ENCODE data around the gene KIF16B.

The KIF16B gene

DNA sequence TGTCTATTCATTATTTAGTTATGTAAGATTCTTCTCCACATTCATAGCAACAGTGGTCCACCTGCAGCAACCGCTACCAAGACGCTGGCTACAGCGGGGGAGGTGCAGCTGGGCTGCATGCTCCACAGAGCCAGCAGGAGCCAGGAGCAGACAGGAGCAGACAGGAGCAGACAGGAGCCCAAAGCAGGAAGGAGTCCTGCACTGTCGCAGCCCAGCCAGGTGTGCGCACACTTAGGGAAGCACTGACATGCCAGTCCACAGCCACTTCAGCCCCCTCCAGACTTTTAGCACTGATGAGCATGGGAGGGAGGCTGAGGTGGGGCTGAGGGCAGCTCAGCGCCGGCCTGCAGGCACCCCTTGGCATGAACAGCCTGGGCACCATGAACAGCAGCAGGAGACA is 19.6 kb downstream of the KIF16B start:
- TF ChIP-seq POLR2AphosphoS5 (IDR thresholded peaks at IDR 0.05; ENCODE audit: low read depth, low read length) (no peak), TAF1 (IDR thresholded peaks at IDR 0.05; ENCODE audit: borderline replicate concordance, insufficient read depth, low read length) (no peak), REST (IDR thresholded peaks at IDR 0.05; ENCODE audit: insufficient read depth in 1 of 2, low read depth in 2 of 2, low read length in 2 of 2) (no peak), FOXP2 (optimal IDR thresholded peaks at IDR 0.05; ENCODE audit: borderline replicate concordance, extremely low read depth, extremely low read length, insufficient read depth) (no peak), SIN3A (IDR thresholded peaks at IDR 0.05; ENCODE audit: borderline replicate concordance, insufficient read depth, low read length) (no peak)

DNA sequence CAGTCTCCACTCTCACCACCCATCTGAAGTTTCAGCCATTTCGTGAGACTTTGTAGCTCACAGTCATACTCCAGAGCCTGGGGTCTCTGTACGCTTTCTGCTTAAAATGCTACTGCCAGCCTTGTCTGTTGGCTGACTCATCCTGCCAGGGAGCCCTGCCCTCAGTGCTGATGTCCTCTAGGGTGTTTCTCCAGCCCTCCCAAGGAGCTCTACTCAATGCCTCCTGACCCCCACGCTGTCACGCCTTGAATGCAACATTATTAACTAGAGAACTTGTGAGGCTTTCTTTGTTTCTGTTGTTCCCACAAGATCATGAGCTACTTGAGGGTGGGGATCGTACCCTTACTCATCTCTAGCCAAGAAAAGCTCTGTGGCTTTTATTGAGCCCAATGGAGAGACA is 20.1 kb downstream of the KIF16B start:
- TF ChIP-seq POLR2AphosphoS5 (IDR thresholded peaks at IDR 0.05; ENCODE audit: low read depth, low read length) (no peak), FOXP2 (optimal IDR thresholded peaks at IDR 0.05; ENCODE audit: borderline replicate concordance, extremely low read depth, extremely low read length, insufficient read depth) (no peak), TAF1 (IDR thresholded peaks at IDR 0.05; ENCODE audit: borderline replicate concordance, insufficient read depth, low read length) (no peak), REST (IDR thresholded peaks at IDR 0.05; ENCODE audit: insufficient read depth in 1 of 2, low read depth in 2 of 2, low read length in 2 of 2) (no peak), SIN3A (IDR thresholded peaks at IDR 0.05; ENCODE audit: borderline replicate concordance, insufficient read depth, low read length) (no peak)

DNA sequence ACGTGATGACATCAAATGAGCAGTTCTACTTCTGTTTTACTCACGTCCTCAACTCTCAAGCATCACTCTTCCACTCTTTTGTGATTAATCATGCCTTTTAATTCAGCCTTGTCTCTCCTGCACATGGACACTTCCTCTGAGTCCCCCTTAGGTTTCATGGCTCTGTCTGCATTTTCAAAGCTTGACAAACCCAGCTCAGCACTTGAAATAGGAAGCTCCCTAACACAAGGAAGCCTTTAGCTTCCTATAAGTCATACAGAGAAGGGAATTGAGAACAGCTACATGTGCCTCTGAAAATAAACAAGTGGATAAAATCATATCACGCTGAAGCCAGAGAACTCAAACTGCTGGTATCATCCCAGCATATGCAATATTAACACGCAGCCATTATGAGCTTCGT is 21.2 kb downstream of the KIF16B start:
- TF ChIP-seq REST (IDR thresholded peaks at IDR 0.05; ENCODE audit: insufficient read depth in 1 of 2, low read depth in 2 of 2, low read length in 2 of 2), result no peak
- no peak for TF ChIP-seq FOXP2 (optimal IDR thresholded peaks at IDR 0.05; ENCODE audit: borderline replicate concordance, extremely low read depth, extremely low read length, insufficient read depth)
- no peak for TF ChIP-seq SIN3A (IDR thresholded peaks at IDR 0.05; ENCODE audit: borderline replicate concordance, insufficient read depth, low read length)
- TF ChIP-seq POLR2AphosphoS5 (IDR thresholded peaks at IDR 0.05; ENCODE audit: low read depth, low read length), result no peak
- no peak for TF ChIP-seq TAF1 (IDR thresholded peaks at IDR 0.05; ENCODE audit: borderline replicate concordance, insufficient read depth, low read length)

GRCh38 chr20:16551607-16552006 is 21.6 kb downstream of the KIF16B start:
- TF ChIP-seq REST (IDR thresholded peaks at IDR 0.05; ENCODE audit: insufficient read depth in 1 of 2, low read depth in 2 of 2, low read length in 2 of 2), result no peak

DNA sequence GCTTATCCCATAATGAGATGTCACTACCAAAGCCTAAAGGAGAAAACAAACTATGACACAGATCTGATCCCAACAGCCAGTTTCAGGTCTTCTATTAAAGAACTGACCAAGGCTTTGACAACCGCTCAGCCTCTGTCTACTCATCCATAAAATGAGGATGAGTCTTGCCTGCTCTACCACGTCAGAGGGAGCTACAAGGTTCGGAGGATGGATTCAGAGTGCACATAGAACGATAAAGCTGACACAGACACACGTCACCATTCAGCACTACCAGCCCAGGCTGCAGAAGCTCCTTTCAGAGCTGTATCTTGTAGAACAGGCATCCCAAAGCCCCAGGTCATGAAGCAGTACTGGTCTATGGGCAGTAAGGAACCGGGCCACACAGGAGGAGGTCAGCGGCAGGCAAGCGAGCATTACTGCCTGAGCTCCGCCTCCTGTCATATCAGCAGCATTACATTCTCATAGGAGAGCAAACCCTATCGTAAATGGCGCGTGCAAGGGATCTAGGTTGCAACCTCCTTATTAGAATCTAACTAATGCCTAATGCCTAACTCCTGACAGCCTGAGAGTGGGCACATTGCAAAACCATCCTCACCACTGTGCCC is 25.1 kb downstream of the KIF16B start:
- TF ChIP-seq REST (IDR thresholded peaks at IDR 0.05; ENCODE audit: insufficient read depth in 1 of 2, low read depth in 2 of 2, low read length in 2 of 2), result no peak
- no peak for TF ChIP-seq POLR2AphosphoS5 (IDR thresholded peaks at IDR 0.05; ENCODE audit: low read depth, low read length)
